Ectodermal cell (in vitro differentiated cells): ENCODE measurements around the gene S100A2.
"Not testable (repeated sequence)": the region's sequence is repeated elsewhere in the genome, so short reads cannot be mapped to it uniquely, and the experiment has no call there.

Experiments
- H3K27ac ChIP-seq: 2 replicates; pipeline ENCODE4 v1.7.0; 2013; ENCODE audit warnings: mild to moderate bottlenecking, low read depth, low read length; ENCODE audit not compliant: insufficient read depth, poor library complexity, severe bottlenecking
- H3K27me3 ChIP-seq: 2 replicates; pipeline ENCODE4 v1.7.0; 2013; ENCODE audit warnings: mild to moderate bottlenecking, low read length; ENCODE audit not compliant: insufficient read depth, control insufficient read depth, poor library complexity, severe bottlenecking
- H3K36me3 ChIP-seq: one replicate; pipeline ENCODE4 v1.7.0; 2013; ENCODE audit warnings: low read length; ENCODE audit not compliant: control insufficient read depth, insufficient read depth
- H3K4me1 ChIP-seq: one replicate; pipeline ENCODE4 v1.7.0; 2013; ENCODE audit warnings: low read length; ENCODE audit not compliant: control insufficient read depth, insufficient read depth
- H3K4me3 ChIP-seq: 2 replicates; pipeline ENCODE4 v1.7.0; 2013; ENCODE audit warnings: low read depth, low read length, control low read depth; ENCODE audit not compliant: insufficient read depth
- H3K9me3 ChIP-seq: 2 replicates; pipeline ENCODE4 v1.7.0; 2013; ENCODE audit warnings: mild to moderate bottlenecking, low read length, moderate library complexity; ENCODE audit not compliant: control insufficient read depth
- WGBS, 2 experiments: methylation state at CpG; one replicate each; pipeline ENCODE4 v1.1.7; 2013; ENCODE audit warnings: missing lambda C conversion rate in 2 of 2; 5-methylcytosine and 5-hydroxymethylcytosine counted together

The S100A2 gene

GRCh38 chr1:153567621-153568366 lies 2.1 kb upstream of the S100A2 start:
- Histone ChIP-seq H3K4me3 (no peak overlapping the region), H3K9me3 (no peaks in the 10 kb centered on the region), H3K4me1 (peaks cover 18% of the 10 kb centered on the region), H3K27me3 (no peaks in the 10 kb centered on the region), H3K36me3 (no peaks in the 10 kb centered on the region), H3K27ac (no peak overlapping the region)
- WGBS, 2 experiments = 71 to 72% methylated on average over 22 of the region's 22 CpGs

- WGBS, 2 experiments = 52 to 57% methylated on average over 16 of the region's 16 CpGs
These were observed 1.0 kb upstream of the S100A2 start for GRCh38 chr1:153566414-153567371.

GRCh38 chr1:153563991-153564390 lies 1.7 kb downstream of the S100A2 start:
- Histone ChIP-seq H3K36me3 (no peaks in the 10 kb centered on the region), H3K4me3 (no peak overlapping the region), H3K9me3 (no peaks in the 10 kb centered on the region), H3K4me1 (peaks cover 18% of the 10 kb centered on the region), H3K27ac (no peak overlapping the region), H3K27me3 (no peaks in the 10 kb centered on the region)
- 91 to 92% methylated on average over 7 of the region's 7 CpGs for WGBS, 2 experiments

More at GRCh38 chr1:153566414-153567371, 1.0 kb upstream of the S100A2 start:
- H3K9me3 ChIP-seq = no peaks in the 10 kb centered on the region
- H3K4me1 ChIP-seq = peaks cover 18% of the 10 kb centered on the region
- no peaks in the 10 kb centered on the region for H3K36me3 ChIP-seq
- peak overlapping the region; percentile 37 for H3K27ac ChIP-seq
- H3K4me3 ChIP-seq = no peak overlapping the region
- no peaks in the 10 kb centered on the region for H3K27me3 ChIP-seq

- Histone ChIP-seq H3K27ac (no peak overlapping the region), H3K4me1 (peaks cover 18% of the 10 kb centered on the region), H3K36me3 (no peaks in the 10 kb centered on the region), H3K4me3 (no peak overlapping the region), H3K27me3 (no peaks in the 10 kb centered on the region), H3K9me3 (no peaks in the 10 kb centered on the region)
- WGBS, 2 experiments = 83 to 86% methylated on average over 6 of the region's 6 CpGs
These were observed 2.2 kb downstream of the S100A2 start for GRCh38 chr1:153563483-153563901.

GRCh38 chr1:153562021-153562420 lies 3.6 kb downstream of the S100A2 start:
- not testable (repeated sequence) for H3K36me3 ChIP-seq, H3K27ac ChIP-seq, H3K9me3 ChIP-seq, H3K4me1 ChIP-seq, H3K4me3 ChIP-seq, H3K27me3 ChIP-seq
- 96 to 97% methylated on average over 3 of the region's 3 CpGs for WGBS, 2 experiments

- no peaks in the 10 kb centered on the region for H3K27me3 ChIP-seq
- no peak overlapping the region for H3K4me3 ChIP-seq
- H3K36me3 ChIP-seq = no peaks in the 10 kb centered on the region
- no peak overlapping the region for H3K27ac ChIP-seq
- peaks cover 3% of the 10 kb centered on the region for H3K4me1 ChIP-seq
- 93 to 95% methylated on average over 3 of the region's 3 CpGs for WGBS, 2 experiments
- H3K9me3 ChIP-seq = no peaks in the 10 kb centered on the region
These were observed 4.1 kb downstream of the S100A2 start for GRCh38 chr1:153561466-153561985.

- Histone ChIP-seq H3K4me1 (no peaks in the 10 kb centered on the region), H3K27ac (no peak overlapping the region), H3K9me3 (no peaks in the 10 kb centered on the region), H3K36me3 (no peaks in the 10 kb centered on the region), H3K27me3 (no peaks in the 10 kb centered on the region), H3K4me3 (no peak overlapping the region)
- 88 to 92% methylated on average over 10 of the region's 10 CpGs for WGBS, 2 experiments
These were observed 4.7 kb downstream of the S100A2 start for GRCh38 chr1:153560771-153561465.

- no peak overlapping the region for H3K4me3 ChIP-seq
- H3K27me3 ChIP-seq = no peaks in the 10 kb centered on the region
- H3K9me3 ChIP-seq = no peaks in the 10 kb centered on the region
- H3K4me1 ChIP-seq = no peaks in the 10 kb centered on the region
- no peak overlapping the region for H3K27ac ChIP-seq
- 91 to 97% methylated on average over 2 of the region's 2 CpGs for WGBS, 2 experiments
- no peaks in the 10 kb centered on the region for H3K36me3 ChIP-seq
These were observed 5.4 kb downstream of the S100A2 start for GRCh38 chr1:153560241-153560640.

GRCh38 chr1:153557877-153558276 lies 7.8 kb downstream of the S100A2 start:
- H3K27ac ChIP-seq = no peak overlapping the region
- H3K27me3 ChIP-seq = no peaks in the 10 kb centered on the region
- WGBS, 2 experiments = 88 to 91% methylated on average over 2 to 3 of the region's 3 CpGs
- H3K9me3 ChIP-seq = no peaks in the 10 kb centered on the region
- H3K4me3 ChIP-seq = no peak overlapping the region
- peaks cover 4% of the 10 kb centered on the region for H3K4me1 ChIP-seq
- no peaks in the 10 kb centered on the region for H3K36me3 ChIP-seq
